Measurements from ENCODE around the gene MRPS14. TPM values are rescaled to one million over a fixed set of nuclear protein-coding genes. Genes with fewer than 3 reads are reported as not detected.

MRPS14 gene
- total RNA-seq, 1 experiment from 2014 or later, result 34.2 TPM

GRCh38 chr1:174967845-174968705 is 55.1 kb downstream of the MRPS14 start:
- in situ Hi-C loops (cut with HindIII; ENCODE audit: low pct_unique_long_range_greater_than_20kb, low sequenced_read_pairs), result no loop called here

GRCh38 chr1:174966008-174966572 is 57.1 kb downstream of the MRPS14 start:
- DNase-seq (ENCODE audit: low read depth, low spot score), result no peak
- in situ Hi-C loops (cut with HindIII; ENCODE audit: low pct_unique_long_range_greater_than_20kb, low sequenced_read_pairs), result no loop called here

More at GRCh38 chr1:174967845-174968705, 55.1 kb downstream of the MRPS14 start:
- peak; percentile 16 for DNase-seq (ENCODE audit: low read depth, low spot score)

- DNase-seq (ENCODE audit: low read depth, low spot score), result no peak
- in situ Hi-C loops (cut with HindIII; ENCODE audit: low pct_unique_long_range_greater_than_20kb, low sequenced_read_pairs), result no loop called here
Measured at GRCh38 chr1:174965362-174966007, 57.7 kb downstream of the MRPS14 start.

GRCh38 chr1:174964972-174965361 is 58.3 kb downstream of the MRPS14 start:
- in situ Hi-C loops (cut with HindIII; ENCODE audit: low pct_unique_long_range_greater_than_20kb, low sequenced_read_pairs), result no loop called here
- no peak for DNase-seq (ENCODE audit: low read depth, low spot score)

GRCh38 chr1:174964261-174964971 is 58.8 kb downstream of the MRPS14 start:
- no peak for DNase-seq (ENCODE audit: low read depth, low spot score)
- in situ Hi-C loops (cut with HindIII; ENCODE audit: low pct_unique_long_range_greater_than_20kb, low sequenced_read_pairs), result no loop called here

GRCh38 chr1:174963529-174964125 is 59.6 kb downstream of the MRPS14 start:
- DNase-seq (ENCODE audit: low read depth, low spot score), result no peak
- in situ Hi-C loops (cut with HindIII; ENCODE audit: low pct_unique_long_range_greater_than_20kb, low sequenced_read_pairs), result no loop called here

Small RNA genes lying within 50 kb of the gene (small RNA-seq; reads per million reads assigned to genes)
- gene RF00019 (0 reads per million in 2 experiments), gene RNU6-307P (0 reads per million in 2 experiments)

Other genes with a start within 250 kb of the MRPS14 start
- gene CACYBP, start 23.5 kb downstream of the MRPS14 start, total RNA-seq (2014; rRNA removed; shearing (Covaris generic)), result 446 and 485 TPM in 2 replicates
- not detected in 2 replicates for gene TNN, start 44.4 kb upstream of the MRPS14 start, total RNA-seq (2014; rRNA removed; shearing (Covaris generic))
- gene KIAA0040, start 169.4 kb upstream of the MRPS14 start, total RNA-seq (2014; rRNA removed; shearing (Covaris generic)), result 1.1 and 1.5 TPM in 2 replicates